ENCODE measurements around the gene MYH9.
"Not testable (repeated sequence)": the region's sequence is repeated elsewhere in the genome, so short reads cannot be mapped to it uniquely, and the experiment has no call there.

Gene MYH9

DNA sequence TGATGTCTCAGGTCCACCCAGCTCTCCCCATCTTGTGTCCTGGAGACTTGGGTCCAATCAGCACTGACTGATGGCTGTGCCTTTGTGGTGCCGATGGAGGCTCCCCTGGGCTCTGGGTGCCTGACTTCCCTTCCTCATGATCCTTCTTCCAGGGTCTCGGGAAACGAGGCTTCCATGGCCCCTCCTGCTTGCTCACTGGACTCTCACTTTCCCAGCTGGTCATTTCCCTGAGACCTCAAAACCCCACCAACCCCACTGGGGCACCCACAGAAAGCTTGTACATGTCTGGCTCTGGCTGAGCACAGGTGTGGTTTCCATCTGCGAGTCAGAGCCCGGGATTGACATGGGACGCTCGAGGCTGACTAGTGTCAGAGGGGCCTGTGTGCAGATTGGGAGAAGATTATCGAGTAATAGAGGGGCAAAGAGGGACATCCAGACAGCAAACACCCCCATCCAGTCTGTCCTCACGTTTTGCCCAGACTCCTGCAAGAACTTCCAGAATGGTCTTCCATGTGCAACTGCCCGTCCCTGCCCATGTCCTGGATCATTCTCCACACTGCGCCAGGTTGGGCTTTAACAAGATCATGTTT is 119.8 kb downstream of the MYH9 start:
- ChIA-PET CTCF (no interaction called here), POLR2A (no interaction called here)
- H3K4me3 ChIP-seq (ENCODE audit: low read depth, low read length), result no peak overlapping the region
- TF ChIP-seq, protein P1, sequence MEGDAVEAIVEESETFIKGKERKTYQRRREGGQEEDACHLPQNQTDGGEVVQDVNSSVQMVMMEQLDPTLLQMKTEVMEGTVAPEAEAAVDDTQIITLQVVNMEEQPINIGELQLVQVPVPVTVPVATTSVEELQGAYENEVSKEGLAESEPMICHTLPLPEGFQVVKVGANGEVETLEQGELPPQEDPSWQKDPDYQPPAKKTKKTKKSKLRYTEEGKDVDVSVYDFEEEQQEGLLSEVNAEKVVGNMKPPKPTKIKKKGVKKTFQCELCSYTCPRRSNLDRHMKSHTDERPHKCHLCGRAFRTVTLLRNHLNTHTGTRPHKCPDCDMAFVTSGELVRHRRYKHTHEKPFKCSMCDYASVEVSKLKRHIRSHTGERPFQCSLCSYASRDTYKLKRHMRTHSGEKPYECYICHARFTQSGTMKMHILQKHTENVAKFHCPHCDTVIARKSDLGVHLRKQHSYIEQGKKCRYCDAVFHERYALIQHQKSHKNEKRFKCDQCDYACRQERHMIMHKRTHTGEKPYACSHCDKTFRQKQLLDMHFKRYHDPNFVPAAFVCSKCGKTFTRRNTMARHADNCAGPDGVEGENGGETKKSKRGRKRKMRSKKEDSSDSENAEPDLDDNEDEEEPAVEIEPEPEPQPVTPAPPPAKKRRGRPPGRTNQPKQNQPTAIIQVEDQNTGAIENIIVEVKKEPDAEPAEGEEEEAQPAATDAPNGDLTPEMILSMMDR (IDR thresholded peaks at IDR 0.05; ENCODE audit: insufficient read depth, low read length, missing control alignments), result no peak
- DNase-seq (ENCODE audit: low read depth, low spot score), result no peak

DNA sequence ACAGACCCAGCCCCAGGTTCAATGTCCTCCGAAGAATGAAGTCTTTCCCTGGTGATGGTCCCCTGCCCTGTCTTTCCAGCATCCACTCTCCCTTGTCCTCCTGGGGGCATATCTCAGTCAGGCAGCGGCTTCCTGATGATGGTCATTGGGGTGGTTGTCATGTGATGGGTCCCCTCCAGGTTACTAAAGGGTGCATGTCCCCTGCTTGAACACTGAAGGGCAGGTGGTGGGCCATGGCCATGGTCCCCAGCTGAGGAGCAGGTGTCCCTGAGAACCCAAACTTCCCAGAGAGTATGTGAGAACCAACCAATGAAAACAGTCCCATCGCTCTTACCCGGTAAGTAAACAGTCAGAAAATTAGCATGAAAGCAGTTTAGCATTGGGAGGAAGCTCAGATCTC is 120.7 kb downstream of the MYH9 start:
- H3K4me3 ChIP-seq (ENCODE audit: low read depth, low read length), result no peak overlapping the region
- CTCF ChIA-PET, result interaction anchor here (1.2 kb wide), 1 partner anchor 28 kb away, joined by 3 read pairs; the partner anchor contains the start of gene APOL2
- DNase-seq (ENCODE audit: low read depth, low spot score), result no peak
- POLR2A ChIA-PET, result no interaction called here
- TF ChIP-seq, protein P1 (IDR thresholded peaks at IDR 0.05; ENCODE audit: insufficient read depth, low read length, missing control alignments), result no peak

DNA sequence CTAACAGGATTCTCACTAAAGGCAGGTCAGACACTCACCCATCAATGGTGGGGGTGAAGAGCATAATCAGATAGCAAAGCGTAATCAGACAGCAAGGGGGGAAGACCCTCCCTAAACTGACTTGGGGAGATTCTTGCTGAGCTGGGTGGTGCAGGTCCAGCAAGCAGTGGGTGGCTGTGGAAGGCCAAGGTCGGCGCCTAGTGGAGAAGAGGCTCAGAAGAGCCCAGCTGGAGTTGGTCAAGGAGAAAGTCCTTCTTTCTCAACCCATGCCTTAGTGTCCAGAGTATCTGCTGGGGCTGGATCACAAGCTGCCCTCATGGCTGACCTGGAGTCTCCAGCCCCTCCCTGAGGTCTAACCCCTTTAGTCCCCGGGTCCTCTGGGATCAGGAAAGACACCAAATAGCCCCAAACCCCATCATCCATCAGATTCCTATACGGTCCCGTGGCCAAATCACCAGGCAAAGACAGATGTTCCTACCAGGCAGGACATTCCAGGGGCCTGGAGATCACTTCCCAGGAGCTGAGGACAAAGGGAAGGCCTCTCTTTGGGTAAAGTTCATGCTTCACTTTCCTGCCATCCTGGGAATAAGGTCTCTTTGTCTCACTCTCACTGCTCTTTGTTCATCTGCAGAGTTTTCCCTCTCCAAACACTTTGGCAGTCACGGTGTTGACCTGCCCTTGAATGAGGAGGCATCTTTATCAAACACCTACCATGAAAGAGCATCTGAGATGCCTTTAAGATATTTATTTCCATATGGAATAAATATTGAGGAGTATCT is 123.7 kb downstream of the MYH9 start:
- POLR2A ChIA-PET; DNase-seq (ENCODE audit: low read depth, low spot score); H3K4me3 ChIP-seq (ENCODE audit: low read depth, low read length): not testable (repeated sequence)
- CTCF ChIA-PET, result interaction anchor here (1.5 to 1.7 kb wide), 3 partner anchors 14 to 71 kb away, joined by 4 to 9 read pairs (median 6); partner anchors contain the start of gene APOL2

DNA sequence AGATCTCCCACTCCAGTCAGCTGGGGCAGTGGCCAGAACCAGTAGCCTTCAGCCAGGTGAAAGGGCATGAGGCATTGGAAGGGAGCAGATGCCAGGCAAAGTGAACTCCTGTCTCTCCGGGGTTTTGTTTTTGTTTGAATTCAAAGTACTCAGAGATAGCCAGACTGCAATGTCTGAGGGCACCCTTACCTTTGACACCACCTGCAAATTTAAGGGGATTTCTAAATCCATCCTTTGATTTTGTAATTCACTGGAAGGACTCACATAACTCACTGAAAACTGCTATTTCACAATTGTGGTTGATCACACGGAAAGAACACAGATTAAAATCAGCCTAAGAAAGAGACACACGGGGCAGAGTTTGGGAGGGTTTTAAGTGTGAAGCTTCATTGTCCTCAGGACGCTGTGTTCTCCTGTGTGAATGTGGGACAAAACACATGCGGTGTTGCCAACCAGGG is 124.5 kb downstream of the MYH9 start:
- H3K4me3 ChIP-seq (ENCODE audit: low read depth, low read length); DNase-seq (ENCODE audit: low read depth, low spot score); POLR2A ChIA-PET: not testable (repeated sequence)
- CTCF ChIA-PET, result interaction anchor here (1.6 kb wide), 1 partner anchor 71 kb away, joined by 4 read pairs; no protein-coding TSS in a partner anchor

DNA sequence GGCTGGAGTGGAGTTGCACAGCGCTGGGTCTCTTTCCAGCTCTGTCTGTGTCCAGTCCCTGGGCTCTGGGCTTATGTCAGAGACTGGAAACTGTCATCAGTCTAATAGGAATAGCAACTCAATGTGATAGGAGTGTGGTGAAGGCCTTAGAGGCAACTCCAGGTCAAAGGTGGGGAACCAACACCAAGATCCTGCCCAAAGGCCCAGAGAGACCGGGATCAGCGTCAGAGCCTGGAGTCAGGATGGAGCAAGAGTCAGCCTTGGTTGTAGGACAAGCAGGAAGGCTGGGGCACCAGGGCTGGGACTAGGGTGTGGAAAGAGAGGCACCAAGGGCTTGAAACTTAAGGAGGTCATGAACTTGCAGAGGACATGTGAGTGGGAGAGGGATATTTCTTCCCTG is 125.5 kb downstream of the MYH9 start:
- CTCF ChIA-PET, result not testable (repeated sequence)

DNA sequence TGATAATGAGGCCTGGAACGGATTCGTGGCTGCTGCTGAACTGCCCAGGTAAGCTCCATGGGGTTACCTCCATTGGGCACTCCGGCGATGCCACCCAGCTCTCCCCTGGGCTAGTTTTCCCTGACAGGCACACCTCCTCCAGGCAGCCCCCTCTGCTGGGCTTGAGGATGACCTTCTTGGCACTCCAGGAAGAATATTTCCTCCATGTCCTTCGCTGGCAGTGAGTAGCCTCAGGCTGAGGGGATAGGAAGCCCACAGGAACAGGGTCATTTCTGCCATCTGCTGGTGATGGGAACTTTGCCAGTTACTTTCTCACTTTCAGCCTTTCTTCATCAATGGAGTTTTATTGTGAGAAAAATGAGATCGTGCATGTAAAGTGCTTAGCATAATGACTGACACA is 126.1 kb downstream of the MYH9 start:
- CTCF ChIA-PET; POLR2A ChIA-PET; DNase-seq (ENCODE audit: low read depth, low spot score); H3K4me3 ChIP-seq (ENCODE audit: low read depth, low read length): not testable (repeated sequence)

More for the DNA sequence above, 125.5 kb downstream of the MYH9 start:
- POLR2A ChIA-PET; DNase-seq (ENCODE audit: low read depth, low spot score); H3K4me3 ChIP-seq (ENCODE audit: low read depth, low read length): not testable (repeated sequence)

DNA sequence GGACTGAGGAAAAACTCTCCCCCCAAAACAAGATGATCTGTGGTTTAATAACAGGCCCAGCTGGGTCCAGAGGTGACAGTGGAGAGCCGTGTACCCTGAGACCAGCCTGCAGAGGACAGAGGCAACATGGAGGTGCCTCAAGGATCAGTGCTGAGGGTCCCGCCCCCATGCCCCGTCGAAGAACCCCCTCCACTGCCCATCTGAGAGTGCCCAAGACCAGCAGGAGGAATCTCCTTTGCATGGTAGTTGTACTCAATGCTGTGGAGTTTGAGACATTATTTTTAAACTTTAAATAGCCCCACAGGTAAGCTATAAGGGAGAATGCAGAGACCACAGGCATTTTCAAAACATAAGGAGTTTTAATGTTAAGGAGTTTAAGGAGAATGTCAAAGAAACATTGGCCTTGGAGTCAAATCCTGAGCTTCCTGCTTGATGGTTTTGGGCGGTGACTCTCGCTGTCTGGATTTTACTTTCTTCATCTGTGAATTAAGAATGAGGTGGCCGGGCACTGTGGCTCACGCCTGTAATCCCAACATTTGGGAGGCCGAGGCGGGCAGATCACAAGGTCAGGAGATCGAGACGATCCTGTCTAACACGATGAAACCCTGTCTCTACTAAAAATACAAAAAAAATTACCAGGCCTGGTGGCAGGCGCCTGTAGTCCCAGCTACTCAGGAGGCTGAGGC is 128.0 kb downstream of the MYH9 start:
- TF ChIP-seq, protein P1 (IDR thresholded peaks at IDR 0.05; ENCODE audit: insufficient read depth, low read length, missing control alignments), result no peak
- no peak for DNase-seq (ENCODE audit: low read depth, low spot score)
- ChIA-PET POLR2A (no interaction called here), CTCF (interaction anchor here (0.9 to 2.0 kb wide), 4 partner anchors 11 to 20 kb away, joined by 3 to 7 read pairs (median 3); partner anchors contain the start of gene APOL2)
- H3K4me3 ChIP-seq (ENCODE audit: low read depth, low read length), result no peak overlapping the region

All from AG04449 (cell line).